ENCODE data around the gene KRT75.

GRCh38 chr12:52395761-52396434, 38.3 kb downstream of the KRT75 start:
- TF ChIP-seq EZH2phosphoT487 (IDR thresholded peaks at IDR 0.05; ENCODE audit: insufficient read depth, low read depth) (no peak), EZH2 (IDR thresholded peaks at IDR 0.05; ENCODE audit: insufficient read depth, poor library complexity, severe bottlenecking) (no peak)

All from GM23248 (cell line).